Glomerular visceral epithelial cell (primary cell): ENCODE data around the gene LIX1L.

ENCODE experiments used
- DNase-seq: peaks from one replicate; pipeline ENCODE4 v3.0.0-alpha.2; 2016; ENCODE audit errors: extremely low spot score

Gene LIX1L

DNA sequence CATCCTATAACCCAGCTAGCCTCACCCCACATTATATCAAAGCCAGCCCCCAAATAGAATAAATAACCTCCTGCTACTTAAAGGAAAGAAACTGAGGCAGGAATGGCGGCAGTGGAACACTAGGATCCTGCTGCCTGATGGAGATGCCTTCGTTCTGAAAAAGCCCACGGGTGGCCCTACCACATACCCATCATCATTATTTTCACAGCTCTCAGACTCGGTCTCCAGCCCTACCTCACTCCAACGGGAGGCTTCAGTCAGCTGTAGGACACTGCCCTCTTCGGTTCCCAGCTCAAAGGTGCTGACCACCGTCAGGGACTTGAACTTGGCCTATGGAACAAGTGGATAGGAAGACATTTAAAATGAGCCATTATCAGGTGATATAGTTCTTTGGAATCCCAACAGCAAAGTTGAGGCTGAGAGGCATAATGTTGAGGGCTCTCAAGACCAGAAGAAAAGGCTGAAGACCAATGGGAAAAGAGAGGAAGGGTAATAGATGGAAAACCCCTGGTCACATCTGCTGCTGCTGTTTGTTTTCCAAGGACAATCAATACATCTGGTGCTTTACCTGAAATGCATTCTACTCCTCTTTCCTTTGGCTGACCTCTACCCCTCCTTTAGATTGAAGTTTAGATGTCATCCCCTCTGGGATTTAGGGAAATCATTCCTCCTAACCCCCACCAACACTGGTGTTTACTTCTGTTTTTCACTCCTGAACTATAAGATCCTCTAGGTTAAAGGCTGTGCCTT, 64.3 kb downstream of the LIX1L start:
- no peak for DNase-seq

DNA sequence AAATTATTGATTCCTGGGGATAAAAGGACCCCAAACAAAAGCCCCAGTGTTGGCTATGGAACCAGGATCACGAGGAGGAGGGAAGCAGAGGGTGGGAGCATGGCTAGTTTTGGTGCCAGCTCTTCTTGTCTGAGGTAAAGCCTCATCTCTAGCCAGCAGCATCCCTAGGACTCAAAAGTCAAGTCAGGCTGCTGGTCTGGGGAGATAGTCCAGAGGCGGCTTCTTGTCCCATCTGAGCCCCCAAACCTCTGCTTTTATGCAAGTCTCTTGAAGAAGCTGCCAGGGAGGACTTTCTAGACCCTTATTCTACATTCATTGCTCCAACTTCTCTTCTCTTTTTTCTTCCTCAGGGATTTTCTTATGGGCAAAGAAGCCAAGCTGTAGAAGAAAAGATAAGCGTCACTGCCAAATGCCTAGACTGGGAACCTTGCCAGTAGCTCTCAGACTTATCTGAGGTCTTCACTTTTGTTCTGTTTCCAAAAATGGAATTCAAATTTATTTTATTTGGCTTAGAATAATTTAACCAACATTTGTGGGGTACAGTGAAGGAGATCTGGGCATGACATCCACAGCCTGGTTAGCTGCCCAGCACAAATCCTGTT, 65.2 kb downstream of the LIX1L start:
- DNase-seq, result no peak

DNA sequence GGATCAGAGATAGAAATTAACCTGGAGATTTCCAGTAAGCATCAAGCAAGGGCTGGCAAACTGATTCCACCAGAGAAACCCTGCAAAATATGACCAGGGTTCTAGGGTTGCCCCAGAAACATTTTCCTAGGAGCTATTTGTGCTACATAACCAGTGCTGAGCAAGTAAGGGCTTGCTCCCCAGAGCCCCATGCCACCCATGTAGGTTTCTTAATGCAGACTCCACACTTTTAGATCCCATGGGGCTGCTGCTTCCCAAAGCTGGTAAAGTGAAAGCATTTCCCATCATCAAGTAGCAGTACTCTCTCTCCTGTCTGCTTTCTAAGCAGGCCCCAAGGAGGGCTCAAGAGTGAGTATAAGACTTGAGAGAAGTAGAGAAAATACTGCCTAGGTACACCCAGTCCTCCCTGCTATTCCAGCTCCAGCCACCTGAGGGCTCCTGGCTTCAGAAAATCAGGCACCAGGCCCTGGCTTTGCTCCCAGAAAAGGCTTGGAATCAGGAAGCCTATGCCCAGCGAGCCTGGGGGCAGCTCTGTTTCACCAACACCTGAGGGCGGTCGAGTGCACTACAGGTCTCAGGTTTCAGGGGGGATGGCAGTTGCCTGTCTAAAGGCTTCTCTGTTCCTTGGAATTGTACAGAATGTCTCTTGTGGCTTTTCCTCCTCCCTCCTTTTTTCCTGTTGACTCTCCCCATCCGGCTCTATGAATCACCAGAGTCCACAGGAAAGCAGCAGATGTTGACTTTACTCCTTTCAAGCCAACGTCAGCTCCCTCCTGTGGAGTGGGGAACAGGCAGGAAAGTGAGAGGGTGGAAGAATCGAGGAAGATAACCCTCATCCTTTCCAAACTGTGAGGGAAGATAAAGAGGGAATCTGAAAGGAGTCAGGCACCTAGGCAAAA, 66.0 kb downstream of the LIX1L start:
- DNase-seq, result peak; percentile 100

DNA sequence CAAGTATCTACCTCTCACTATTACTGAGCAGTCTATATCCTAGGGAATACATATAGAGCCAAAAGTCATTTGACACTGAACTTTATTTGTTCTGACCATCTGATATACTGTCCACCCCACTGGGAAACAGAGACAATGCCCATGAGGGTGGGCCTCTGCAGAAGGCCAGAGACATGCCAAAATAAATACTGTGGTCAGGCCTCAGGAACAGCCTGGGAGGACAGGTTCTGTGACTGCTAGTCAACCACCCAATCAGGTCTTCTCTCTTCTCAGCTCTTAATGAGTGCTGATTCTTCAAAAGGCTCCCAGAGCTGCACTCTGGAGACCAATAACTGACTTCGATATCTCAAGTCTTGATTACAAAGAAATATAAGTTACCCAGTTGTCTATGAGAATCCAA, 66.7 kb downstream of the LIX1L start:
- peak; percentile 46 for DNase-seq

DNA sequence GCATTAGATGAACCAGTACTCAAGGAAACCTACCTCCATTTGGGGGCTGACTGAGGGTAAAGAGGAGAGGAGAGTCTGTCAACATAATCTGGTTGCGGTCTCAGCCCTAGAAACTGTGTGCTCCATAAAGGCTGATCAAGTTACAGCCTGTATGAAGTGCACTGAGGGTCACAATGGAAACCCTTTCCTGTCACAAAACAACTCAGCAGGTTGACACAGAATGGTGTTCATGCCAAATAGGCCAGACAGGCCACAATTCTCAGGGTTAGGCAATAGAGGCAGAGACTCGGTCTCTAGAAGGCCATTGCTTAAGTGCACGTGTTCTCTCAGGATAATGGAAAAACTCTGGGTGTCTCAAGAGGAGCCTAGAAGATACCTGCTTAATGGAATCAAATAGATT, 68.1 kb downstream of the LIX1L start:
- no peak for DNase-seq

DNA sequence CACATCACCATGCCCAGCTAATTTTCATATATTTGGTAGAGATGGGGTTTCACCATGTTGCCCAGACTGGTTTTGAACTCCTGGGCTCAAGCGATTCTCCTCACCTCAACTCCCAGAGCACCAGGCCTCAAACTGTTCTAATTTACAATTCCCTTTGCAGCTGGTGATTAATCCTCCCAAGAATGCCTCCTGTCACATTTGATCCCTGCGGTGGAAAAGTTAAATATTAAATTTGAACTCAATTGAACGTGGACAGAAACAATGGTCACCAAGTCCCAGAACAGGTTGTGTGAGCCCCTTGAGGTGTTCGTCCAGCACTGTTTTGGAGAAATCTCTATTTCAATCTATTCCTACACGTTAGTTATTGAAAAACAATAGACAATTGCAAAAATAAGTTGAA, 70.2 kb downstream of the LIX1L start:
- DNase-seq, result peak; percentile 66

DNA sequence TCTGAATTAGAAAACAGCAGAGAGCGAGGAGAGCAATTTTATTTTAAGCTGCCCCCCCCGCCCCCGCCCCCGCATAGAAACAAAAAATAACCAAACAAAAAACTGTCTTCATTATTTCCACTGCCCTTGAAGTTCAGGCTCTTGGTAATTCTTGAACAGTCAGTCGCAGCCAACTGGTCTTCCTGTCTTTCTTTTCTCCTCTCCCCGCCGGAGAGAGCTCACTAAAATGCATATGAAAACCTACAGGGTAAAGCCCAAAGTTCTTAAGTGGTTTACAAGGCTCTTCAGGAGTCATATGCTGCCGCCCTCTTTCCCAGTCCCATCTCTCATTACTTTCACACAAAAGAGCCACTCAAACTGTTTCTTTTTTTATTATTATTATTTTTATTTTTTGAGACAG, 71.0 kb downstream of the LIX1L start:
- no peak for DNase-seq

DNA sequence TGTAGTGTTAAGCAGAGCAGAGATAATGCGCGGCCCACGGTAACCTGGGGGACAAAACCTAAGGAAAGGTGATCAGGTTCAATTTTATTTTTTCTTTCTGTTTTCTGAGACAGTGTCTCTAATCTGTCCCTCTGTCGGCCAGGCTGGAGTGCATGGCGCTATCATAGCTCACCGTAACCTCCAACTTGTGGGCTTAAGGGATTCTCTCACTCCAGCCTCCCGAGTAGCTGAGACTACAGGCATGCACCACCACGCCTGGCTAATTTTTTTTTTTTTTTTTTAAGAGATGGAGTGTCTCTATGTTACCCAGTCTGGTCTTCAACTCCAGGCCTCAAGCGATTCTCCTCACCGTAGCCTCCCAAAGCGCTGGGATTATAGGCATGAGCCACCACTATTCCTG, 71.4 kb downstream of the LIX1L start:
- no peak for DNase-seq

DNA sequence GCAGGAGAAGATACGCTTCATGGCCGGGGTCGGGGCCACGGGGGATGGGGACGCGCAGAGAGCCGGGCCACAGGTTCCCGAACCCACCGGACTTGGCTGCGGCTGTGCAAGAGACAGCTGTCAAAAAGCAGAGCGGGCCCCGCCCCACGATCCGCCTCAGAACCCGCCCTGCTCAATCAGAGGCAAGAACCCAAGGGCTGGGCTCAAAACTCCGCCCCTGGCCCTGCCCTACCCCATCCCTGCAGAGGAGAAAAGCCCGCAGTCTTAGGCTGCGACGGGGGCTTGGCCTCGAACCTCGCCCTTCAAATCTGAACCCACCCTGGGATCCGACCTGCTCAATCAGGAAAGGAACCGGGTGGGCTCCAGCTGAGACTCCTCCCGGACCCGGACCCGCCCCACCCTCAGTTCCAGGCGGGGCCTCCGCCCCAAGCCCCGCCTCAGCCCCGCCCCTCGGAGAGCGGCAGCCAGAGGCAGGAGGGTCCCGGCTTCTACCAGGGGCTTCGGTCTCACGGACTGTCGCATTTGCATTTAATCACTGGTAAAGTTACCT, 72.0 kb downstream of the LIX1L start, which contains the start of gene ANKRD35:
Gene ANKRD35, minus strand, starts transcription at position 129 of the 550 bp plus-strand sequence. Its CDS starts 108 bp downstream, at position 21.
- peak; percentile 59 for DNase-seq

DNA sequence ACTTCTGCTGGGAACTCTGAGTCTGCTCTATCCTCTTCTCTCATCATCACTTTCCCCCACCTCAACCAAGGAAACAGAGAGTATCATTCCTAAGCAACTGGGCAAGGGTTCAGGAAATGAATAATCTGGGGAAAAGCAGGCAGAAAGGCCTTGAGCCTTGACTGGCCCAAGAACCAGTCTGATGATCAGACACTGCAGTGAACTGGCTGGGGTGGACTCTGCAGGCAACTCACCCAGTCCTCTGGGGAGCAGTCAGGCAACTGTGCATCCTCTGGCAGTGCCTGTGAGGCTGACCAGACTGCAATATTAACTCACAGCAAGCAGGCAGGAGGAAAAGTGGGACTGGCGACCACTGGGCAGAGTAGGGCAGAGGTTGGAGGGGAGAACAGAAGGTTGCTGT, 73.1 kb downstream of the LIX1L start:
- DNase-seq, result no peak
